ENCODE measurements around the gene MOV10L1. TPM values are rescaled to one million over a fixed set of nuclear protein-coding genes. Genes with fewer than 3 reads are reported as not detected.

Gene MOV10L1
- polyA plus RNA-seq, 3 donors = 0.18 to 0.35 TPM; not detected in 1

DNA sequence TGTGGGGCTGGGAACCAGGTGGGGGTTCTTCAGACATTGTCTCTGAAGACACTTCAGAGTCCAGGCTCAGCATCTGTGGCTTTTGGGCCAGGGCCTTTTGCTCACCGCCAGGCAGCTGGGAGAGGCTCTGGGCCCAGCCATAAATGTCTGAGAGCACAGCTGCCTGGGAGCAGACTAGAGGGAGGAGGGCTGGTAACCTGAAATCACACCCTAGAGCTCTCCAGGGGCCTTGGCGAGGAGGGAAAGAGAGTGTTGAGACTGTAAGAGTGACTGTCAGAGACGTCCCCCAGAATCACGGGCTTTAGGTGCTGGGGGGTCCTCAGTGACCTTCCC is 100.0 kb downstream of the MOV10L1 start:
- 6% methylated on average over 4 of the region's 4 CpGs for WGBS (ENCODE audit: insufficient coverage)

DNA sequence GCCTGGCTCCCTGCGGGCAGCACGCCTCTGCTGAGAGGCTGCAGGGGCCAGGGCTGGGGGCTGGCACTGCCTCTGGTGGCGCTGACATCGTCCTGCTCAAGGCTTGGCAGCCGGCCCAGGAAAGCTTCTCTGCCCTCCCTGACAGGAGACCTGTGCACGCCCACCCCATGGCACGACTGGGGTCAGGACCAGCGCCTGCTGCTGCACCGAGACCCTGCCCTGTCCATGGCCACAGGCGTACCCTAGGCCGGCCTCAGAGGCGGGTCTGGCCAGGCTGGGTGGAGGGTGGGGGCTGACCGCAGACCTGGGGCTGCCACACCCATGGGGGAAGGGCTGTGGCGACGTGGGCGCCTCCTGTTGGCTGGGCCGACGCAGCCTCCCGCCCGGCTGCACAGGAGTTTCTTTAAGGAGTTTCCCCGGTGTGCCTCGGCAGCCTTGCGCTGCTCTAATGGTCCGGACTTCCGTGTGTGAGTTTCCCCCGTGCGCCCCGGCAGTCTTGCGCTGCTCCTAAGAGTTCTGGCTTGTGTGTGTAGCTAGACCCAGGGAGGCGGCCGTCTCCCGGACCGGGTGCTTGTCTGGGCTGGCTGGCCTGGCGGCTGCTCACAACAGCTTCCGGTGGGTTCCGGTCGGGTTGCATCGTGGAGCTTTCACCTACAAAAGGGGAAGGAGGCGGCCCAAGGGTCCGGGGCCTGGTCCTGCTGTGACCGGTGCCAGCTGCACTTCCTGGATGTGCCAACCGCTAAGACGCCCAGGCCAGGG is 100.6 kb downstream of the MOV10L1 start:
- Histone ChIP-seq H2AFZ (ENCODE audit: insufficient read depth, low read depth, low read length, poor library complexity, severe bottlenecking) (no peak overlapping the region), H3K27me3 (ENCODE audit: control insufficient read depth in 2 of 2, insufficient read depth in 2 of 2, low read length in 2 of 2) (no peaks in the 10 kb centered on the region), H3K4me3 (replicated peaks in 1 of 3; ENCODE audit: low read depth in 2 of 3, low read length in 3 of 3) (peak overlapping the region; percentile 21 to 71 (median 57)), H3K4me2 (replicated peaks; ENCODE audit: extremely low read depth, low read length, poor library complexity, severe bottlenecking) (peak overlapping the region; percentile 70), H3K4me1 (ENCODE audit: control insufficient read depth in 1 of 2, insufficient read depth in 2 of 2, low read length in 2 of 2) (peaks cover 65 to 77% of the 10 kb centered on the region in 2 donors), H3K27ac (ENCODE audit: low read depth in 1 of 2, low read length in 2 of 2) (peak overlapping the region; percentile 99 to 100), H3K79me2 (ENCODE audit: insufficient read depth, low read length) (peaks cover 79% of the 10 kb centered on the region), H3K9ac (ENCODE audit: insufficient read depth, low read length, poor library complexity, severe bottlenecking) (peak overlapping the region; percentile 95), H3K9me3 (replicated peaks in 1 of 2; ENCODE audit: control insufficient read depth in 1 of 2, insufficient read depth in 1 of 2, low read length in 2 of 2) (no peaks in the 10 kb centered on the region), H3K36me3 (replicated peaks in 1 of 2; ENCODE audit: control insufficient read depth in 1 of 2, insufficient read depth in 2 of 2, low read length in 2 of 2) (peaks cover 24% of the 10 kb centered on the region in 2 donors), H4K20me1 (ENCODE audit: insufficient read depth, low read length) (no peaks in the 10 kb centered on the region)
- DNase-seq = peak; percentile 91 to 97 (median 94)
- TF ChIP-seq, protein P1, sequence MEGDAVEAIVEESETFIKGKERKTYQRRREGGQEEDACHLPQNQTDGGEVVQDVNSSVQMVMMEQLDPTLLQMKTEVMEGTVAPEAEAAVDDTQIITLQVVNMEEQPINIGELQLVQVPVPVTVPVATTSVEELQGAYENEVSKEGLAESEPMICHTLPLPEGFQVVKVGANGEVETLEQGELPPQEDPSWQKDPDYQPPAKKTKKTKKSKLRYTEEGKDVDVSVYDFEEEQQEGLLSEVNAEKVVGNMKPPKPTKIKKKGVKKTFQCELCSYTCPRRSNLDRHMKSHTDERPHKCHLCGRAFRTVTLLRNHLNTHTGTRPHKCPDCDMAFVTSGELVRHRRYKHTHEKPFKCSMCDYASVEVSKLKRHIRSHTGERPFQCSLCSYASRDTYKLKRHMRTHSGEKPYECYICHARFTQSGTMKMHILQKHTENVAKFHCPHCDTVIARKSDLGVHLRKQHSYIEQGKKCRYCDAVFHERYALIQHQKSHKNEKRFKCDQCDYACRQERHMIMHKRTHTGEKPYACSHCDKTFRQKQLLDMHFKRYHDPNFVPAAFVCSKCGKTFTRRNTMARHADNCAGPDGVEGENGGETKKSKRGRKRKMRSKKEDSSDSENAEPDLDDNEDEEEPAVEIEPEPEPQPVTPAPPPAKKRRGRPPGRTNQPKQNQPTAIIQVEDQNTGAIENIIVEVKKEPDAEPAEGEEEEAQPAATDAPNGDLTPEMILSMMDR (IDR thresholded peaks at IDR 0.05) = peak; percentile 51
- Mint-ChIP-seq H3K4me1 (peaks cover 56% of the 10 kb centered on the region), H3K9me3 (no peaks in the 10 kb centered on the region), H3K4me3 (peak overlapping the region; percentile 83 to 89), H3K27ac (peak overlapping the region; percentile 98 to 100 (median 100)), H3K27me3 (ENCODE audit: low read depth in 3 of 3) (peaks cover 0 to 2% (median 1%) of the 10 kb centered on the region in 3 donors), H3K36me3 (peaks cover 29 to 41% of the 10 kb centered on the region in 2 donors)
- under 1% methylated on average over 40 of the region's 43 CpGs for WGBS (ENCODE audit: insufficient coverage)
- intact Hi-C loops (cut with micrococcal nuclease) = loop anchor here in 1 of 2 donors (2.0 kb wide), 1 partner anchor 254 kb away; no protein-coding TSS in a partner anchor

More for the DNA sequence above, 100.0 kb downstream of the MOV10L1 start:
- Histone ChIP-seq H3K36me3 (replicated peaks in 1 of 2; ENCODE audit: control insufficient read depth in 1 of 2, insufficient read depth in 2 of 2, low read length in 2 of 2) (peaks cover 19% of the 10 kb centered on the region in 2 donors), H3K9me3 (replicated peaks in 1 of 2; ENCODE audit: control insufficient read depth in 1 of 2, insufficient read depth in 1 of 2, low read length in 2 of 2) (no peaks in the 10 kb centered on the region), H3K4me3 (replicated peaks in 1 of 3; ENCODE audit: low read depth in 2 of 3, low read length in 3 of 3) (peak overlapping the region; percentile 21 to 71 (median 57)), H3K27me3 (ENCODE audit: control insufficient read depth in 2 of 2, insufficient read depth in 2 of 2, low read length in 2 of 2) (no peaks in the 10 kb centered on the region), H3K79me2 (ENCODE audit: insufficient read depth, low read length) (peaks cover 76% of the 10 kb centered on the region), H3K9ac (ENCODE audit: insufficient read depth, low read length, poor library complexity, severe bottlenecking) (peak overlapping the region; percentile 95), H2AFZ (ENCODE audit: insufficient read depth, low read depth, low read length, poor library complexity, severe bottlenecking) (no peak overlapping the region), H3K27ac (ENCODE audit: low read depth in 1 of 2, low read length in 2 of 2) (peak overlapping the region; percentile 99 to 100), H4K20me1 (ENCODE audit: insufficient read depth, low read length) (no peaks in the 10 kb centered on the region), H3K4me2 (replicated peaks; ENCODE audit: extremely low read depth, low read length, poor library complexity, severe bottlenecking) (peak overlapping the region; percentile 70), H3K4me1 (ENCODE audit: control insufficient read depth in 1 of 2, insufficient read depth in 2 of 2, low read length in 2 of 2) (peaks cover 69 to 82% of the 10 kb centered on the region in 2 donors)
- peaks cover 24 to 36% of the 10 kb centered on the region in 2 donors for H3K36me3 Mint-ChIP-seq
- H3K27me3 Mint-ChIP-seq (ENCODE audit: low read depth in 3 of 3) = peaks cover 0 to 2% (median 0%) of the 10 kb centered on the region in 3 donors
- peak overlapping the region; percentile 83 to 89 for H3K4me3 Mint-ChIP-seq
- peaks cover 57% of the 10 kb centered on the region for H3K4me1 Mint-ChIP-seq
- no peak for DNase-seq
- TF ChIP-seq, protein P1 (IDR thresholded peaks at IDR 0.05) = no peak
- intact Hi-C loops (cut with micrococcal nuclease) = loop anchor here in 1 of 2 donors (2.0 to 5.0 kb wide), 2 partner anchors 253 to 342 kb away; partner anchors contain the start of gene TYMP
- H3K27ac Mint-ChIP-seq = peak overlapping the region; percentile 98 to 100 (median 100)
- H3K9me3 Mint-ChIP-seq = no peaks in the 10 kb centered on the region

All from CD14-positive monocyte (primary cell).